HG02943 (cell line): ENCODE data around the gene DCAF4.
A peak's percentile ranks its signal among the peaks of the same experiment; 100 is the strongest.

ENCODE experiments used
- ATAC-seq: cut with Tn5 transposase; IDR thresholded peaks from one replicate; pipeline ENCODE4 v1.9.1; 2021; ENCODE audit warnings: mild to moderate bottlenecking, low read depth, moderate library complexity; ENCODE audit not compliant: unreplicated experiment

Gene DCAF4

DNA sequence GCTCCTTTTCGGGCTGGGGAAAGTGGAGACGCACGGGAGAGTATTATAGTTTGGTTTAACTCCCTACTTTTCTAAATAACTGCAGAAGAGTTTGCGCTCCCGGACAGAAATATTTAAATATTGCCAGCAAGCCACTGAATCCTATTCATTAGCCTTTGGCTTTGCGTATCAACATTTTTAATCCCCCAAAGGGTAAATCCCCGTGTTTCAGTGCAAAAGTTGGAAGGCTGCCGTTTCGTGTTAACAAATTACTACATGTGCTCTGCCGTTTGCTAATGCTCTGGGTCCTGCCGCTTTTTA, 32.0 kb upstream of the DCAF4 start:
- ATAC-seq: no peak

DNA sequence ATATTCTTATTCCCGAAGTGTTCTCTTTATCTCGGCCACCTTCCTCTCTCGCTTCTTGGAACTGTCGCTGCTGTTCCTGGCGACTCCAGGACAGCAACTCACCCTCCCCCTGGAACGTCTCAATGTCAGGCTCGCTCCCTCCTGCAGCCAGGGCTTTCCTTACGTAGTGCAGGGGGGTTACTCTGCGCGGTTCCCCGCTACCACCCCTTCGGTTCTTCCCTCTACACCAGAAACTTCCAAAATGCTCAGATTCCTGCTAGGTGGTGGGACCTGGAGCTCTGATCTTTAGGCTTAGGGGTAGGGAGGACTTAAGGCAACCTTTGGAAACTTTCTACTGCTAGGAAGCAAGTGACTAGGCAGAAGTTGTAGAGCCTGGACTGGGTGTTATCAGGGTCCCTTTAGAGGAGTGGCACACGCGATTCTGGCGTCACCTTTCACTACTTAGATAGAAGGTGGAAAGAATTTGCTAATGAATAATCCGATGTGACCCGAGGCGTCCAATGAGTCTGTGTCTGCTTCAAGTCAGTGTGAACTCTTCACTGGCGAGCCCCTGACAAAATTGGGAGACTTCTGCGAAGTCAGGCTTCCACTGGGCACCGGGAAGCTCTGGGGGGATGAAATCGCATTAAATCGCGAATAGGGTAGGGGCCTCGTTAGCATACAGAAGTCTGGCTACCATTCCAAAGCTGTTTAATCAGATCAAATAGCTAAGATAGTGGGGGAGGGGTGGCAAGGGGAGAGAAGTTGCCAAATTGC, 31.5 kb upstream of the DCAF4 start:
- no peak for ATAC-seq

DNA sequence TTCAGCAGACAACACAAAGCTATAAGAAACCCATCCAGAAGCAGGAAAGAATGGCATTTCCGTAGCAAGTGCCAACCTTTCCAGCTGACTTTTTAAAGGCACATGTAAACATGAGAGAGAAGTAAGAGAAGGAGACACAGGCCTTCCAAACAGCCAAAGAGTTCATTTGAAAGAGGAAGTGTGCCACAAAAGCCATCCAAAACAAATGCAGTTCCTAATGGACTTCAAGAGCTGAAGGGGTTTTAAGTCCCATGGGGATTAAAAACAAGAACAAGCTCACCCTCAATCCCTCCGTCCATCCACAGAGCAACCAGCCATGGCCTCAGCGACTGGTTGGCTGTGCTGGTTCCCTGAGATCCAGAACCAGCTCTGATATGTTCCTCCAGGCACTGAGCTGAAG, 27.8 kb upstream of the DCAF4 start:
- no peak for ATAC-seq

DNA sequence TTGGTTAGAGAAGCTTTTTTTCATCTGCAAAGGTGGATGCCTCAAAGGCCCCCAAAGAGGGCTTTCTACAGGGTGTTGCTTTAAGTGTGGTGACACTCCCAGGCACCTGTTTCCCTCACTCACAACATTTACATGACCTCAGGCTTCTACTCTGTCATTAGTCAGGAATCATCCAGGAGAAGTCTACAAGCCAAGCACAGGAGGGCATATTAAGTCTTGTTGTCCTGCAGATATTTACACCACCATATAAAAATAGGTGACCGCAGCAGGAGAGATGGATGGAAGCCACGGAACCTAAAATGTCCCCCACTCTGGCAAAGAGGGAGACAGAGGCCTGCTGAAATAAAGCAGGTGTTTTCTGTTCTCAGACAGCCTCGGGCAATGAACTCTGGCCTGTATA, 24.9 kb upstream of the DCAF4 start:
- ATAC-seq: no peak

DNA sequence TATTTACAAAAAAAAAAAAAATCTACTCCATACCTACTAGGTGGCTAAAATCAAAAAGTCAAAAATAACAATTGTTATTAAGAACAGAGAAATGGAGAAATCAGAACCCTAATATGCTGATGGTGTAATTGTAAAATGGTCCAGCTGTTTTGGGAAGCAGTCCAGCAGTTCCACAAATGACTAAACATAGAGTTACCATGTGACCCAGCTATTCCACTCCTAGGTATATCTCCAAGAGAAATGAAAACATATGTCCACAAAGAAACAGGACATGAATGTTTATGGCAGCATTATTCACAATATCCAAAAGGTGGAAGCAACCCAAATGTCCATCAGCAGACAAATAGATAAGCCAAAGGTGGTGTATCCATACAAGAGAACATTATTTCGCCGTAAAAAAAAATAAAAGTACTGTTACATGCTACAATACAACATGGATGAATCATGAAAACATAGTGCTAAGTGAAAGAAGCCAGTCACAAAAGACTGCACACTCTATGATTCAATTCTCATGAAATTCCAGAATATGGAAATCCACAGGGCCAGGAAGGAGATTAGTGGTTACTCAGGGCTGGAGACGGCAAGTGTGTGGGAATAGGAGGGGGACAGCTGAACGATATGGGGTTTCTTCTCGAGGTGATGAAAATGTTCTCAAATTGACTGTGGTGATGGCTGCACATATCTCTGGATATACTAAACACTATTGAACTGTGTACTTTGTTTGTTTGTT, 23.3 kb upstream of the DCAF4 start:
- no peak for ATAC-seq

DNA sequence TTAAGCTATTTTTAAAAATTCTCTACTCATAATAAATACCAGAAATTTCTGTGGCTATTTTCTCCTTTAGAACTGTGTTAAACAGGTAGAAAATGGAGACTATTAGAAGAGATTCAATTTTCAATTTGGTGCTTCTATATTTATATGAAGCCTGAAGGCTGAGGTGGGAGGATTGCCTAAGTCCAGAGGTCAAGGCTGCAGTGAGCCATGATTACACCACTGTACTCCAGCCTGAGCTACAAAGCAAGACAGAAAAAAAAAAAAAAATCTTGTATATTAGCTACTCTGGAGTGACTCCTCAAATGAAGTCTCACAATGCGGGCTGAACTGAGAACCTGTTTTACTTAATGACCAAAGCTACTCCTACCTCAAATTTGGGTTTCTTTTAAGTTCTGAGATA, 22.5 kb upstream of the DCAF4 start:
- no peak for ATAC-seq

DNA sequence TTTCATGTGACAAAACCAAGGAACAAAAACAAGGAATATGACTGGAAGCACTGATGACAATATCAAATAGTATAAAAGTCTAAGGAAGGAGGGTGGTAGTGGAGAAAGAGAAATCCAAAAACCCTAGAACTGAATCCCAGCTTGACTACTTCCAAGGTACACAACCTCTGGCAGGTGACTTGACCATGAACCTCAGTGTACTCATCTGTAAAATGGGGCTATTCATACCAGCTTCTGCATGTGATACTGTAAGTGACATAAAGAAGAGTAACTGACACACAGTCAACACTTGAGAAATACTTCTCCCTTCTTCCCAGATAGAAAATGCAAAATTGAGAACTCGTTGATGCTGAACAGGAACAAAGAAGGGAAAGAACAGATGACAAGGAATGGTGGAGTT, 22.0 kb upstream of the DCAF4 start:
- no peak for ATAC-seq

DNA sequence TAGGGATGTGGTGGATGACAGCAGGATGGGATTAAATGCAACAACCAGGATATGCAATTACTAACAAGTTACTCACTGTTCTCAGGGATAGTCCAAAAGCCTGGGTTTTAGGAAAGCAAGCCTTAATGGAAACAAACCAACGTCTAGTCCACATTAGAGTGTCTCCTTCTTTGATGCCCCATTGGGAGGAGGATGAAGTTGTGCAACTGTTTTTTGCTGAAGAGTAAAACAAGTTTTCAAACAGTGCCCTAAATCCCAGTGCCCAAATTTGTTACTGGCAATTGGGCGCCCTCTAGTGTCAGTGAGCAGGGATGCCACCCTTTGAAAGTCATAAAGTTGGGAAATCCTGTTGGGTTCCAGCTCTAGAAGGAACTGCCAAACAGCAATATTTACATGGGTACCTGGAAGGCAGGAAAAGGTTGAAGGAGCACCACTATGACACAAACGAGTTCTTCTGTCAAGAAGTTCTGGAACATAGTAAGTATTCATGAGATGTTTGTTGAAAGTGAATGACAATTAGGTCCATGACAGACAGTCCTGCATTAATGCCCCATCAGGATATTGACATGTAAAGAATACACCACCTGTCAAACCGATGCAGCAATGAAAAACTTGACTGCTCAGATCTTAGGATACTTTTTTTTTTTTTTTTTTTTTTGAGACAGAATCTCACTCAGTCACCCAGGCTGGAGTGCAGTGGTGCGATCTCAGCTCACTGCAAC, 21.3 kb upstream of the DCAF4 start:
- no peak for ATAC-seq

DNA sequence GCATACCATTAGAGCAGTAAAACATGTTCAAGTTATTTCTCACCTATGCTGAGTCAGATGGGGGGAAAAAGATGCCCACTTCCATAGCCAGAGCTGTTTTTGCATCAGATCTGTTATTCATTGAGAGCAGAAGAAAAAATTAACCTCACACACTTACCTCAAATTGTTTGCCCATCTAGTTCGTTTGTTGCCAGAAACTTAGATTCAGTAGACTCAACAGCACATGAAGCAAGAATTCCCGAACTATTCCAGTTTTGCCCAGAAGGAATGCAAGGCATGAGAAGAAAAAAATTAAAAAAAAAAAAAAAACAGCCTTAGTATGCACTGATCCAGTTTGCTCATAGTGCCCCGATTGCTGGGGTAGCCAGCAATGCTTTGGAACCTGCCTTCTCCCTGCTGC, 19.9 kb upstream of the DCAF4 start:
- ATAC-seq: no peak

DNA sequence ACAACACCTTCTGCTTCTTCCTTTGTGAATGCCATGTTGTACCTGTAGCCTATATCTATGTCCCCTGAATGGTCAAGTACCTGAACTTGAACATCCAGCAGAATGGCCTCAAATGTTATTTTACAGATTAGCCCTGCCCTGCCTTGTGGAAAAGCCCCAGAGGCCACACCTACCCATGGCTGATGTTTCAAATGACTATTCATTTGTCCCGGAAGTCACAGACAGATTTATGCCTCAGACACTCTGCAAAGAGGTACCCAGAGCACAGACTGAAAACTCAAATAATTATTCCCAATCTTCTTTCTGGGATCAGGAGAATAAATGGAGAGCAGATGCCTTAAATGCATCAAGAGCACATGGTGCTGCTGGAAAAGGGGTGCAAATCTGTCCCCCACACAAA, 19.4 kb upstream of the DCAF4 start:
- ATAC-seq: no peak

DNA sequence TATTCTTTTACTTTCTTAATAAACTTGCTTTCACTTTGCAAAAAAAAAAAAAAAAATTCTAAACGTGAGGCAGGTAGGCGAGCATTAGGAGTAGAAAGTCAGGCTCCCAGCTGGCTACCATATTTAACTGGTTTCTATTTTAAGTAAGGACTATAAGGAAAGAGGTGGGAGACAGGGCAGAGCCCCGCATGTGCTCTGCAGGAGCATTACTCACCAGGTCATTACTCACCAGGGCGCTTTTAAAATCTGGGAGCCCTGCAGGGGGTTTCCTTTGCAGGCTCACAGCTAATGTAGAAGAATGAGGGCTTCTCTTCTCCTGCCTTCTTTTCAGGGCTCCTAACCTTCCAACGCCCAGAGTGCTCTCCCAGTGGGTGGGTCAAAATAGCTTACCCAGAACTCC, 18.4 kb upstream of the DCAF4 start:
- no peak for ATAC-seq

DNA sequence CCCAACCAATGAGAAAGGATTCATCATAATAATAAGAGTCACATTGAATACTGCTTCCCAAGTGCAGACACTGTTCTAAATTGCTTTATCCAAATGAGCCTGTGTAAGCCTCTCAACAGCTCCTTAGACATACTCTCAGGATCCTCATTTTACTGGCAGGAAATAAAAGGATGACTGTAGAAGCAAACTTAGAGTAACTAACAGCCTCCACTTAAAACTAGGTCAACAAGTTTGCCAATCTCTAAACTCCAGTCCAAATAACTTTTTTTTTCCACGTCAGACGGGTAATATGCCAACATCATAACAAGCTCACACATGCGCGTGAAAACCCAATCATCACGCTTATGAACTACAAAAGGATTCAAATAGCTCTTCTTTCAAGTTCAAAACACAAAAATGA, 17.1 kb upstream of the DCAF4 start:
- ATAC-seq: no peak

DNA sequence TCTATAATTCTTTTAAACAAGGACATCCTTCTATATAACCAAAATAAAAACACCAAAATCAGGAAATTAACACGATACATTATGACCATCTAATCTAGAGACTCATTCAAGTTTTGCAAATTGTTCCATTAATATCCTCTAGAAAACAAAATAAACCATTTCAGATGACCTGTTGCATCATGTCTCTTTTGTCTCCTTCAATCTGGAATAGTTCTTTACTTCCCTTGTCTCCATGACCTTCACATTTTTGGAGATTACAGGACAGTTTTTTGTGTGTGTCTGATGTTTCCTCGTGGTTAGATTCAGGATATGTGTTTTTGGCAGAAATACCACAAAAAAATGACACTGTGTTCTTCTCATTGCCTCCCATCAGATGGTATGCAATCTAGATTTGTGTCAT, 12.5 kb upstream of the DCAF4 start:
- ATAC-seq: no peak

DNA sequence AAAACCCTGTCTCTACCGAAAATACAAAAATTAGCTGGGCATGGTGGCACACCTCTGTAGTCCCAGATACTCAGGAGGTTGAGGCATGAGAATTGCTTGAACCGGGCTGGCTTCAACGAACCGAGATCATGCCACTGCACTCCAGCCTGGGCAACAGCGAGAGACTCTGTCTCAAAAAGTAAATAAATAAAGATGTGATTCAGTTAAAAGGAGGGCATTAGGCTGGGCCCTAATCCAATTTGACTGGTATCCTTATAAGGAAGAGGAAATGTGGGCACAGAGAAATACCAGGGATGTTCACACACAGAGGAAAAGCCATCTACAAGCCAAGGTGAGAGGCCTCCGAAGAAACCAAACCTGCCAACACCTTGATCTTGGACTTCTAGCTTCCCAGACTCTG, 10.1 kb upstream of the DCAF4 start:
- ATAC-seq: no peak

DNA sequence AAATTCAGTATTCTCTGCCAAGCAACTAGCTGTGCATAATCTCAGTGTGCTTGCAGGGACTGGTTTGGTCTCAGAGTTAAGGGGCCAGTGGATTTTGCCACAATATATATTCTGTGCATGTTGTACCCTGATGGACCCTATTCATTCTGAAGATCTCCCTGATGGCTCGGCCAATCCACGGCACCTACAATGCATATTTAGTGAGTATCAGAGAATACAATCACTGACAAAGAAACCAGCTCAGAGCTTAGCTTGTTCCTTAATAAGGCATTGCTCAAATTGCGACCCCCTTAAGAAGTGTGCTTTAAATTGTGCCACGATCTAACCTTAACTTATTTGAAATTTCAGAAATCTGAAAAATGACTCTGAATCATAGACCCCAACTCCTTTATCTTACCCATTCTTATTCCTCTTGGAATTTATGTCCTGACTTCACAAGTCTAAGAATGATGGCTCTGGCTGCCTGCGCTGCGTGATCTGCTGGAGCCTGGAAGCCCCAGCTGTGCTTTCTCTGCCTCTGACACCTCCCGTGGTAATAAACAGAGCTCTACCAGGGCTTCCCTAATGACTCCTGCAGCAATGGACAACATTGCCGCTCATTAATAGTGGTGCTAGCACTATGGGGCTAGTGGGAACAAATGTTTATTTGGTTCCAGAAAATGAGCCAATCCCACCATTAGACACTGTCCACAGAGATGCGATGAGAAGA, 9.0 kb upstream of the DCAF4 start:
- no peak for ATAC-seq

DNA sequence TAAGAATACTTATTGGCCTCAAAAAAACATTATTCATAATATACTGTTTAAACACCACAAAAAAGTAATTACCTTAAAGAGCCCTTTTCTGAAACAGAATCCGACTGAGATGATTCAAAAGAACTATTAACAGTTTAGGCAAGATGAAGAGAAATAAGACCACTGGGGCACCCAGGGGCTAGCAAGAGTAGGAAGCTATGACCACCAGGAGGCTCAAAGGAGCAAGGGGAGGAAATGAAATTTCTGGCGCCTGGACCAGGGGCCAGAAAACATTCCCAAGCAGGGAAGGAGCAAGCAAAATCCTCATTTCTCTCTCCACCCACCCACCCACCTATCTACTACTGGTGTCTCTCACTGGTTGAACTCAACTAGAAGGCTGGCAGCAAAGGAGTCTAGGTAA, 6.3 kb upstream of the DCAF4 start:
- no peak for ATAC-seq

DNA sequence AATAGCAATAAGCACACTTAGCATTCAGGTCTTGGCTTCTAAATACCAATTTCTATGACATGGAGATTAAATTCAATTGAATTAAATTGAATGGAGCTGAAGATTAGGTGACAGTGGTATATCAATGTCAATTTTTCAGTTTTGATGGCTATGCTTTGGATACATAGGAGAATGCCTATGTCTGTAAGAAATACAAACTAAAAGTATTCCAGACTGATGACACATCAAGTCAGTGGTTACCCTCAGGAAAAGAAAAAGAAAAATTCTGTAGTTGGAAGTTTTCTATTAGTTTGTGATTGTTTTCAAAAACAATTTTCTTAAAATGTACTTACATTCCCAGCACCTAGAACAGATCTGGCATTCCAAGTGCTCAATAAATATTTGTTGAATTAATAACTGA, 4.9 kb upstream of the DCAF4 start:
- ATAC-seq: no peak

DNA sequence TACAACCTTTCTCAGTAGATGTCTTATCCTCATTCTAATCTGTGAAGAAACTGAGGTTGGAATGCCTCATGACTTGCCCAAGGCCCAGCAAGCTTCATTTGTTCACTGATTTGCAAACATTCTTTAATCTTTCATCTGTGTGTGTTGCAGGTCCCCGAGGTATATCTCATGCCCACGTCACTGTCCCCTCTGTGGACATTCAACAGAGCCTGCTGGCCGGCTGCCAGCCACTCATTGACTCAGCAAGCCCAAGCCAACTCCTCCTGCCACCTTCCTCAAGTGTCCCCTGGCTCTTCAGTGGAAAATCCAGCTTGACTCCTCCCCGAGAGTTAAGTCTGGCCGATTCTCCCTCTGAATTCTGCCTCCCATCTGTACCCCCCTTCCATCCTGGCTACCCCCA, 1.9 kb upstream of the DCAF4 start:
- ATAC-seq: no peak

DNA sequence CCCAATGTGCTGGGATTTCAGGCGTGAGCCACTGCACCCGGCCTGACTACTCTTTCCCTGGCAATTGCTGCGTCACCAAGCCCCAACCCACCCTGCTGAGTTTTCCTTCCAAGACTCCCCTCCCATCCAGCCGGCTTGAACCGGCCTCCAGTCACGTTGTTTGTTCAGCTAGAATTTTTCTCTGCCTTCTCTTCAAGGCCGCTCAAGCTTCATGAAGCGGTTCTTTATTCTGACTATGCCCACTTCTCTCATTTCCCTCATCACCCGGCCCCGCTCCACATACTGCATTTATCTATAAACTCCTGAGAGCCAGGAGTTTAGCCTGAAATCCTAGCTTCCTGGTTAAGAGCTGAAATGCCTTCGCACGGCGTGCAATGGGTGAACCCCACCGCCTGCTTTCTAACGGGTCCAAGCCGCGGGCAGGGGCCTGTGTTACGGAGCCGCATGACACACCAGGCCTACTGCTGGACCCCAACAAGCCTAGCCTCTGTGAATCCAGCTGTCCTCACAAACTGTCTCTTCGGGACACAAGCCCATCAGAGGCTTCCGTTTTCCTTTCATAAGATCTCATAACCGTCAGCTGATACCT, 999 bp upstream of the DCAF4 start:
- ATAC-seq: no peak

DNA sequence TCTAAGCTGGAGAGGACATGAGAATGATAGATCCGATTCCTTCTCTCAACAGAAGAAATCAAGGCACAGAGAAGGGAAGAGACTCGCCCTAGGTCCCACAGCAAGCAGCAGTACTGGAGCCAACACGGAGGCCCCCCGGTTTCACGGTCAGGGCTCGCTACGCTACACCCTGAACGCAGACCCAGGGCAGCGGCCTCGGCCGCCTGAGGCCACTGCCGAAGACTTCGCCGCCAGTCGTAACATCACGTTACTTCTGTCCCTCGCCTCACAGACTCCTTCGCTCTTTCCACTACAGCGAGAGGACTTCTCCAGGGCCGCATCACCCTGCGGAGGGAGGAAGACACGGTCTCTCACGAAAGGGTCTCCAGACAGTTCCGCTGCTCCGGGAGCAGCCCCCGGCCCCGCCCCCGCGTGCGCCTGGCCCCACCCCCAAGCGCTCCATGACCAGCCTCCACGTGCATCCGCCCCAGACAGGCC, 411 bp upstream of the DCAF4 start:
- ATAC-seq: peak; percentile 8

DNA sequence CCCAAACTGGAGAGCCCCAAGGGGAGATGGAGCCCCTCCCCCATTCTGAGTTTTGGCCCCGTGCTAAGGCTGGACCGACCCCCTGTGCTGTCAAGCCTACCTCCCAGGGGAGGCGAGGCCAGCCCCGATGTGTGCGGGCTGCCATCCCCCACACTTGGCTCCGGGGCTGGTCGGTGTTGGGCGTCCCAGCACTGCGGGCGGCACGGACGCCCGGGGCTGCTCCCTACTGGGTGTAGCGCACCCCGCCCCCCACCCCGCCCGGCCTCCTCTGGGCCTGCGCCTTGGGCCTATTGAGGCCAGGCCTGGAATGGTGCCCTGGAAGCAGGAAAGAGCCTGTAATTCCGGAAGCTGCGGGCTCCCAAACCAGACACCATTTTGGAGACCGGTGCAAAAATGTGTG, 2.6 kb downstream of the DCAF4 start:
- no peak for ATAC-seq
